ENCODE data around the gene TMEM72.

The TMEM72 gene

DNA sequence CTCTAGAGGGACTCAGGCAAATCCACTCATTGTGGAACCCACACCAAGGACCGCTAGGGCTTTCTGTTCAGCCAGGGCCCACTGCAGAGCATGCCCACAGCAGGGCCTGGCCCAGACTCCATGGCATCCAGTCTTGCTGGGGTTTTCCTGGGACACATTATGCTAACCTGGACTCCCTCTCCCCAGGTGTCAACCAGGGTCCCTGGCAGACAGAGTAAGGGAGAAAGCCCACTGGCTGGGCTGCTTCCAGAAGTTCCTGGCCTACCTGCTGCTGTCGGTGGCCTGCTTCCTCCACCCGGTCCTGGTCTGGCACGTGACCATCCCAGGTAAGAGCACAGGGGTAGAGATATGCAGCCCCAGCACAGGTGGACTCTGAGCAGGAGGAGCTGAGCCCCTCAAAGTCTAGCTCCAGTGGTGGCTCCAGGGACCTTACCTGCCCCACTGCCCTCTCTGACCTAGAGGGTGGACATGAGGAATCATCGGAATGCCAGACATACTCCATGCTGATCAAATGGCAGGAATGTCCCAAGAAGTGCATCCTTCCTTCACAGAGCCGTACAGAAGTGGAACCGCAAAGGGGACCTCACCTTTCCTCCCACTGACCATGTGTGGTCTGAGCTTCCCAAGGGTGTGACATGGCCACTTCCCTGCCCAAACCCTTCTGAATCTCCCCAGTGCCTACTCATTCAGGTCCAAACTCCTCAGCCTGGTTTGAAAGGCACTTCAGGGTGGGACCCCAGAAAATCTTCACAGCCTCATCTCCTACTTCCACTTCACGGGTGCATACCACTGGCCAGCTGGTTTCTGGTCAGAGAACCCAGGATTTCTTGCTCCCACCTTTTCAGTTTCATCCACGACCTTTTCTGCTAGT lies 22.5 kb downstream of the TMEM72 start:
- no peak for DNase-seq

DNA sequence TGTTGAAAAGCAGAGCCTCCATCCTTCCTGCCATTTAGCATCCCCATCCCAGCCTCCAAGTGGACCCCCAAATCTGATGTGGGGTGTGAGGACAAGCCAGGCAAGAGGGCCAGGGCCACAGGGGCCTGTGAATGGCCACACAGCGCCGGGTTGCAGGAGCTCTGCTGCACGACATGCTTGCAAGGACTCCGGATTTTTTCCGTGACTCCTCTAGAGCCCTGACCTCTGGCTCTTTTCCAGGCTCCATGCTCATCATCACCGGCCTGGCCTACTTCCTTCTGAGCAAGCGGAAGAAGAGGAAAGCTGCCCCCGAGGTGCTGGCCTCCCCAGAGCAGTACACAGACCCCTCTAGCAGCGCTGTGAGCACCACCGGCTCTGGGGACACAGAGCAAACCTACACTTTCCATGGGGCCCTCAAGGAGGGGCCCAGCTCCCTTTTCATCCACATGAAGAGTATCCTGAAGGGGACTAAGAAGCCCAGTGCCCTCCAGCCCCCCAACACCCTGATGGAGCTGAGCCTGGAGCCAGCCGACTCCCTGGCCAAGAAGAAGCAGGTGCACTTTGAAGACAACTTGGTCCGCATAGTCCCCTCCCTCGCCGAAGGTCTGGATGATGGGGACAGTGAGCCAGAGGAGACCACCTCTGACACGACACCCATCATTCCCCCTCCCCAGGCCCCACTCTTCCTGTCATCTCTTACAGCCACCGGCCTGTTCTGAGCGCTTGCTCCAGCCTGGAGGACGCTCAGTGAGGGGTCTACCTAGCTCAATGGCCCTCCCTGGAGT lies 23.5 kb downstream of the TMEM72 start:
- DNase-seq, result peak in 1 of 56 donors; percentile 31

DNA sequence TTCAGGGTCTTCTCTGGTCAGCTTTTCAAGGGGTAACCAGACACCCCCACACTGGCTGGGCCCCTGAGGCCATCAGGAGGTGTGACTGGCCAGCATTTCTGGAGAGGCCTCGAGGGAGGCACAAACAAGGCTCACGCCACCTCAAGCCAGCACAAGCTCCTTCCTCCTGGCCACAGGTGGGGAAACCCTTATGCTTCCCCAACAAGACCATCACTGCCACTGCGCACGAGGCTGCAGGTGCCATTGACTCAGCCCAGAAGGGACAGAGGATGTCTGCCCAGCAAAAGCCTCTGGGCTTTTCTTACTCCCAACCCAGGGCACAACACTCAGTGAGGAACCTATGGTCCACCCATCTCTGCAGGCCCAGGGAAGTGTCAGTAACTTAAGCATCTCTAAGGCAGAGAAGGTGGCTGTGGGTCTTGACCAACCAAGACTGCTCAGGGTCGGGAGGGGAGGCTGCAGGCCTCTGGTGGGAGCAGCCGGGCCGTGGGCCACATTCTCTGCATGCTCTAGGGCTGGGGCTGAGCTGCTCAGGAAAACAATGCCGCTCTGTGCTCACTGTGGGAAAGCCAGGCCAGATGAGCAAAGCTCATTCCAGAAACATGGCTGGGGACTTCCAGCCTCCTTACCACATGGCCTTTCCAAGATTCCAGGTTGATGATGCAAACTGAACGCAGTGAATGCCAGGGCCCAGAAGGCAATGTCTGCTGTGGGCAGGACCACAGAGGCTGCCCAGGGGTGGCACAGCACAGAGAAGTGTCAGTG lies 24.2 kb downstream of the TMEM72 start:
- DNase-seq, result peak in 52 of 56 donors; percentile 20 to 86 (median 56)

DNA sequence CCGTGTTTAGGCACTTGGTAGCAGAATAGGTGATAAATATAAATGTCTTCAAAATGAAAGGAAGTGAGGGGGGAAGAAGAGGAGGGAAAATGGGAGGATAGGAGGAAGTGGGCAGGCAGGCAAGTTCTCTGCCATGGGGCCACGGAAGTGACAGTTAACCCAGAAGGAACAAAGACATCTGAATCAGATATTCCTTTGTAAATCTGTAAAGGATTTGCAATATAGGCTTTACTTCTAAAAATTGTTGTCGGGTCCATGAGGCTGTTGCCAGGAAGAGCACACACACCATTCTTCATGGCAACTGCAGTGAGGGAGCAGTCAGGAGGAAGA lies 24.8 kb downstream of the TMEM72 start:
- DNase-seq, result no peak

DNA sequence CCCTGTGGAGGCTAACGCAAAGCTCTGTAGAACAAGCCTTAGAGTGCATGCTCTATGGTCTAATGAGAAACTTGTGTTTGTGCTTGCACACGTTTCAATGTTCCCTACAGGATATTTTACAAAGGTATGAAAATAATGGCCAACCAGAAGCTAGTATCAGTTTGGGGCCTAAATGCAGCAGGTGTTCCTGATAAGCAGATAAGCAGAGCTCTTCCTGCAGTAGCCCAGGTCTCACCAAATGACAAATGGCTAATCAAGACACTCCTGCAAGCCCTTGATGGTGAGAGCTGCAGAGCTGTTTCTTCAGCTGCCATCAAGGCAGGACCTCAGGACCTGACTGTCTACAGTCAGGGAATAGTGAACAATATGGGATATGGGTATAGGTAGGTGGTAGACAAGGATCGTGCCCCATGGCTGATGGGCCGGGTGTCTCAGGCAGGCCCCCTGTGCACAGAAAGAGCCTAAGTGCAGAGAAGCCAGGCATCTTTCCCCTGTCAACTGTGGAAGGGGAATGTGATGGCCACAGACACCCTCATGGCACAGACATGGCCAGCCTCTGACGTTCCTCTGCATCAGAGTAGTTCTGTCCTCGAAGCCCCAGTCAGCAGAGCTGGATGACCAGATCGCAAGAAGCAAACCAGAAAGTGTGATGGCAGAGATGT lies 25.3 kb downstream of the TMEM72 start:
- no peak for DNase-seq

DNA sequence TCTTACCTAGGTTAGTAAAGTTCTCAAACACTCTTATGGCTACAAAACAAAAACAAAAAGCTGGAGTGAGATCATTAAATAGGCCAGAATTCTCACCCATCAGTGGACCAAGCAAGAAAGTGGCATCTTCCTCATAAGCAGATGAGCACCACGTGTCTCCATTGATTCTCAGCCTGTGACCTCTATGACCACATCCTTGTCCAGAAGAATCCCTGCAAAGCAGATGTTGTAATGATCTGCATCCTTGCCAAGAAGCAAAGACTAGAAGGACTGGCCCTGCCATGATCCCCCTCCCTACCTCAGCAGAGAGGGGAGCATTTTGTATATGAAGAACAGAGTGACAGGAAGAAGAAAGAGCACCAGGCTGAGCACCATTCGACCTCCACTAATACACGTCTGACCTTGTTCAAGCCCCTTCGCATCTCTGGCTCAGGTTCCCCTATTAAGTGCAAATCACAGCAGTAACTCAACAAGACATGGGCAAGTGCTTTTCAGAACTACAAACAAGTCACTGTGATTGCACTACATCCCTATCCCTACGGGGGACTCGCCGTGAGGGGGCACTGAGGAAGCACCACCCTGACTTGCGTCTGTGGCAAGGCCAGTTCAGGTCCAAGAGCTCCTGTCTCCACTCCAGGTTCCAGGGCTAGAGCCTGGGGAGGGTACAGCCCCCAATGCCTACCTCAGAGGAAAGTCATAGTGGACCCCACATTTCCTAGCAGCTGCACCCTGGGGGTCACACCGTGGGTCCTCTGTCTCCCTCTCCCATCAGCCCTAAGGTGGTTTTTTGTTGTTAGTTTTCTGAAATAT lies 26.3 kb downstream of the TMEM72 start:
- DNase-seq, result peak in 1 of 56 donors; percentile 22

DNA sequence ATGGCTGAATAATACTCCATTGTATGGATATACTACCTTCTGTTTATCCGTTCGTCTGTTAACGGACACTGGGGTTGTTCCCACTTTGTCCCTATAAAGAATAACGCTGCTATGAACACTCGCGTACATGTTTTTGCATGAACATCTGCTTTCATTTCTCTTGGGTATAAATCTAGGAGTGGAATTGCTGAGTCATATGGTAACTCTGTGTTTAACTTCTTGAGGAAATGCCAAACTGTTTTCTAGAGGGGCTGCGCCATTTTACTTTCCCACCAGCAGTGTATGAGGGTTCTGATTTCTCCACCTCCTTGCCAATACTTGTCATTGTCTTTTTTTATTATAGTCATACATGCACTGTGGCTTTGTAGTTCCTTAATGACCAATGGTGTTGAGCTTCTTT lies 27.8 kb downstream of the TMEM72 start:
- DNase-seq, result no peak

DNA sequence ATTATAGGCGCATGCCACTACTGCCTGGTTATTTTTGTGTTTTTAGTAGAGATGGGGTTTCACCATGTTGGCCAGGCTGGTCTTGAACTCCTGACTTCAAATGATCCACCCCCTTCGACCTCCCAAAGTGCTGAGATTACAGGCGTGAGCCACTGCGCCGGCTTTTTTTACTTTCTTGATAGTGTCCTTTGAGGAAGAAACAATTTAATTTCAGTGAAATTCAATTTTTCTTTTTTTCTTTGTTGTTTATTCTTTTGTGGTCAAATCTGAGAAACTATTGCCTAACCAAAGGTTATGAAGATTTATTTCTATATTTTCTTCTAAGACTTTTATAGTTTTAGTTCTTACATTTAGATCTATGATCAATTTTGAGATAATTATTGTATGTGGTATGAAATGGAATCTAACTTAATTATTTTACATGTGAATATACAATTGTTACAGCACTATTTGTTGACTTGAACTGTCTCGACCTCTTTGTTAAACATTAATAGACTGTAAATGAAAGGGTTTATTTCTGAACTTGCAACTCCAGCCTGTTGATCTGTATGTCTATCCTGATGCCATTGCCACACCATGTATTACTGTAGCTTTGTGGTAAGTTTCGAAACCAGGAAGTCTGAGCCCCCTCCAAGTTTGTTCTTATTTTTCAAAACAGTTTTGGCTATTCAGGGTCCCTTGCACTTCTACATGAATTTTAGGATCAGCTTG lies 28.7 kb downstream of the TMEM72 start:
- DNase-seq, result no peak

DNA sequence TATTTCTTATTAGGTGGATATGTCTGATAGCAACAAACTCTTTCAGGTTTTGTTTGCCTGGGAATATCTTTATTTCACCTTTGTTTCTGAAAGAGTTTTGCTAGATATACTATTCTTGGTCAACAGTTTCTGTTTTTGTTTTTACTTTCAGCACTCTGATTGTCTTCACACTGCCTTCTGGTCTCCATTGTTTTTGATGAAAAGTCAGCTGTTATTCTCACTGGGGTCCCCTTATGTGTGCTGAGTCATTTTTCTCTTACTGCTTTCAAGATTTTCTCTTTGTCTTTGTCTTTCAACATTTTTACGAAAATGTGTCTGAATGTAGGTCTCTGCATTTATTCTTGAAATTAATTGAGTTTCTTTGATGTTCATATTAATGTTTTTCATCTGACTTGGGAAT lies 33.2 kb downstream of the TMEM72 start:
- no peak for DNase-seq

DNA sequence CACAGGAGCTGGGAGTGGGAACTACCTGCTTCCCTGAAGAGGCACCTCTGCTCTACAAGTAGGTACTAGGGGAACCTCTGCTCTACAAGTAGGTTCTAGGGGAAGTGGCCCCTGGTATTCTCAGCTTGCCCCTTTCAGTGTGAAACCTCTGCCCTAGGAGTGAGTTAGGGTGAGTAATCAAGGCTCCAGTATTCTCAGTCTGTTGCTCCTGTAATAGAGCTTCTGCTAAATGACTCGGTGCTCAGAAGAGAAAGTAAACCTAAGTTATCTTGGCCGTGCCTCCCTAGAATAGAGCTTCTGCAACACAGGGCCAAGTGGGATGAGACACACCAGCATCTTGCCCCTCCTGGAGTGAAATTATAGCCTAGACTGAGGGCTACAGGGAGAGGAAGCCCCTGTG lies 35.1 kb downstream of the TMEM72 start:
- DNase-seq, result no peak

DNA sequence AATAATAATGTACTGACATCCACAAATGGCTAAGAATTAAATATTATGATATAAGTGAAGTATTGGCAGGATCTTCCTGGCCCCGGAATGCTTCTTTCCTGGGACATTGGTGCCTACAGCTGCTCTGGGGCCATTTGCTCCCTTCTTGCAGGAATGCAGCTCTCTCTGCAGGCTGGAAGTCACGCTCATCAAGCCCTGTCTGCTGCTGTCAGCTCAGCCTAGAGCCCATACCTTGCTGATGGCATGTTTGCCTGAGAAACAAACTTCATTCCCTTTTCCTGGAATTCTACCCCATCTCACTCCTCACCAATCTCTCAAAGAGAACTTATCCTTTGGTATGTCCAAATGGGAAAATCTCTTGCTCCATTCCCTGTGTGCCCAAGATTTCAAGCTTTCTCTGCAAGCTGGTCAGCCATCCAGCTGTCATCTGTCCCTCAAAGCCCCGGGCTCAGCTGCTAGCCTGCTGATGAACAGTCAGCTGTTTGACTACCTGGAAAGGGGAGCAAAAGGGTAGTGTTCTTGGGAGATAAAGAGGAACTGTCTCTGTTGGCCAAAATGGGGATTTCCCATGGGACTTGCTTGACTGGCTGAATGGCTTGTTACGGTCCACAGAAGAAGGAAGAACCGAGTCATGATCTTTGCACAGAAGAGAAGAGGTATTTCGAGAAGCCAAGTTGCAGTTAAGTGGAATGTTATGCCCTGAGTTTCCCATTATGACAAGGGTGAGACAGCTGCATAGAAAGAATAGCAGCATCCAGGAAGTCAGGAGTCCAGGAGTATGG lies 36.4 kb downstream of the TMEM72 start:
- no peak for DNase-seq

DNA sequence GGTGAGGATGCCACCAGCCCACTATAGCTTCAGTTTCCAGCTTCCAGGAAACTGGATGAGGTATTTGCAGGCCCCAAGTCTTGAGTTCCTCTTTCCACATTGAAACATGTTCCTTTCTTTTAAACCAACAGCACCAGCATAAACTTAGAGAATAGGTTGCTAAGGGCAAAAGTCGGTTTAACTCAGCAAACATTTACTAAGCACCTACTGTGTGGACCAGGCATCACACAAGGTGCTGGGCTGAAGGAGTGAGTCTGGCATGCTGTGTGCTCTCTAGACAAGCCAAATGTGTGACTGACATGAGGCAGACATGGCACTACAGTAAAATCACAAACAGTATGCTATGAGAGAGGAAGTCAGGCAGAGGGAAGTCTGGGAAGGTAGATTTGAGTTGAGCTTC lies 37.5 kb downstream of the TMEM72 start:
- DNase-seq, result no peak

DNA sequence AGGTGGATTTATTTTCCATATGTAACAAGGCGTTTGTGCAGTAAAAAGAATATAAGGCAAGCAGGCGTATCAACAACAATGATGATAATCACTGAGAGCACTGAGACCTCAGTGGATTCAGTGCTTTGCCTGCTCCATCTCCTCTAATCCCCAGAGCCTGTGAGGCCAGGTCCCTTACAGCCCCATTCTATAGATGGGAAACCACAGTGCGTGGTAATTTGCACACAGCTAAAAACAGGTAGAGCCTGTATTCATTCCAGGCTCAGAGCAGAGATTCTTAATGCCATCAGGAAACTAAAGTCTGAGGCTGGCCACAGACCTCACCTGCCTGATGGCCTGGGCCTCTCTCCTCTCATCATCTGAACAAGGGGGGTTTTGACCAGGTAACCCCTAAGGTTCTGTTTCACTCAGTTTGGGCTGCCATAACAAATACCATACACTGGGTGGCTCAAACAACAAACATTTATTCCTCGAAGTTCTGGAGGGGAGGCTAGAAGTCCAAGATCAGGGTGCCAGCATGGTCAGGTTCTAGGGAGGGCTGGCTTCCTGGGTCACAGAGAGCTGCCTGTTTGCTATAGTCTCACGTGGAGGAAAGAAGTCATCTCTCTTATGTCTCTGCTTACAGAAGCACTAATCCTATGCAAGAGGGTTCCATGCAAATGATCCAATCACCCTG lies 38.1 kb downstream of the TMEM72 start:
- no peak for DNase-seq

DNA sequence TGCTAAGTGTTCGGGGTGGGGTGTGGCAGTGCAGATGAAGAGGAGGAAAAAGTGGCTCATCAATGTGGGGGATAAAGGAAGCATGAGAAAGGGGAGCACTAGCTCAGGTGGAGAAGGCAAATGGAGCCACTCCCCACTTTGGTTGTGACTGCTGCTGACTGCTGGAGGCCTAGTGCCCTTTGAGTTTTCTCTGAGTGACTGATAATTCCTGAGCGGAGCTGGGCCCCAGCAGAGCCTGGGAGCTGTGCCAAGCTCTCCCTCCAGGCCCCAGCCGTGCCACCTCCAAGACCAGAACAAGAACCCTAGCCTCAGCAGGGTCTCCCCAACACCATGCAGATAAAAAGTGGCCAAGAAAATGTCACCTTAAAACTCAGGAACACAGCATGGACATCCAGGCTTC lies 38.8 kb downstream of the TMEM72 start:
- DNase-seq, result no peak

DNA sequence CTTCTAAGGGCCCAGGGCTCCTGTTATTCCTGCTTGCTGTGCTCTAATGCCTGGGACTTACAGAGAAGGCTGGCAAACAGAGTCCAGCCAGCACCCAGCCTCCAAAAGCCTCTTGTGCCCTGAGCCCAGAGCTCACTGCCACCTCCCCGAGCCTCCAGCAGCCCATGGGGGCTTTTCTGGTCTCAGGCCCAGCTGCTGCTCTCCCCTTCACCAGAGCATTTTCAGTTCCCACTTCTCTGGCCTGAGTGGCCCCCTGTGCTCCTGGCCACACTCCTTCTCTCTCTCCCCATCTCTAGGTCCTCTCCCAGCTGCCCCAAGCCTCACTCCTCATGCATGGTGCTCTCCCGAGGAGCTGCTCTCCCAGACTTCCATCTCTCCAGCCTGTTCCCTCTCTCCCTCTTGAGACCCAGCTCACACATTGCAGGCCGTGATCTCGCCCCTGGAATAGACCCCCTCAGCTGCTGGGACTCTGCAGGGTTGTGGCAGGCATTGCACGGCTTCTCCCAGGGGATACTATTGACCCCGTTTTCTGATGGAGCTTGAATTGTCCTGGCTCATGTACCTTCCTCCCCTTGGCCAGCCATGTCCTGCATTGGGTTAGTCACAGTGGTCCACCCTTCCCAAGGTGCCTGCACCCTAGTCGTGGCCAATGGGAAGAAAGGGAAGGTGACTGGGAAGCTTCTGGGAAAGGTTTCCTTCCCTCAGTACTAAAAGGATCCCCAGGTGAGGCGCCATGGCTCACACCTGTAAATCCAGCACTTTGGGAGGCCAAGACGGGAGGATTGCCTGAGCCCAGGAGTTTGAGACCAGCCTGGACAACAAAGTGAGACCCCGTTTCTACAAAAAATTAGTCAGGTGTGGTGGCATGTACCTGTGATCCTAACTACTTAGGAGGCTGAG lies 39.4 kb downstream of the TMEM72 start:
- DNase-seq, result no peak

DNA sequence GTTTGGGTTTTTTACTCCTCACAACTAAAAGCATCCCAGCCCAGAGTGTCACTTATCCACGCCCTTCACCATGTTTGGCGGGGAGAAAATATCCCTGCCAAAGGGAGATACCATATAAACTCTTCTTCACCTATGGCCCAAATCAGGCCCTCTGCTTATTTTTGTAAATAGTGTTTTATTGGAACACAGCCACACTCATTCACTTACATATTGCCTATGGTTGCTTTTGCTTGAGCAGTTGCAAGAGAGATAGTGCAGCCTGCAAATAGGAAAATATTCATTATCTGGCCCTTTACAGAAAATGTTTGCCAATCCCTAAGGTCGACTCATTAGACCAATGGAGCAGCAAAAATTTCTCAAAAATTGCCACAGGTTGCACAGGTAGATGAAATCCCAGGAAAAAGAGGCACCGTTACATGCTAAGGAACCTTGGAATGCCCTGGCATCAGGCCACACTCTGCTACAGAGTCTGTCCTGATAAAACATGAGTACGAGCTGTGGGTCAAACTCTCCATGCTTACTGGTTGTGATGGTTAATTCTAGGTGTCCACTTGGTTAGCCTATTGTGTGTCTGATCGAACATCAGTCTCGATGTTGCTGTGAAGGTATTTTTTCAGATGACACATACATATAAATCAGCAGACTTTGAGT lies 40.6 kb downstream of the TMEM72 start:
- no peak for DNase-seq

DNA sequence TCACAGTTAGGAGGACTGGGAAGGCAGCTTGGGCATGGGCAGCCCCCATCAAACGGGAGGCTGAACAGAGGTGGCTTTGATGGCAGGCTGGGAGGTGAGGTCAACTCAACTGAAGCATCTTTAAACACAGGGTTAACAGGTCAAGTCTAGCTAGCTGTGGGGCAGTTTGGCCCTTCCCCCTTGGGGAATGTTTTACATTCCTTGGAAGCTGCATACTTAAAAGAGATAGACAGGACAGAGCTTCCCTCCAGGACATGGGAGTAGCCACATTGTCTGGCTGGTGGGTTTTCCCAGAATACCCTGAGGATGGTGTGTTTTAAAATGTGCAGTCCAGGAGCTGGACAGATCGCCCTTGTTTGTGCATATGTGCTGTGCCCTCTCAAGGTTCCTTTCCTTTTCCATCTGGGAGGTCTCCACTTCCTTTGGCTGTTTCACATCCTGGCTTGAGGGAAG lies 41.7 kb downstream of the TMEM72 start:
- no peak for DNase-seq
